HCT116 (cell line): ENCODE measurements around the gene AKR1E2. TPM values are rescaled to one million over a fixed set of nuclear protein-coding genes. Genes with fewer than 3 reads are reported as not detected.

Experiments
- ATAC-seq: fragments of 200-7000 bp; cut with Tn5 transposase; 2 replicates; pipeline ENCODE4 v1.9.1; 2020; ENCODE audit warnings: mild to moderate bottlenecking, moderate library complexity
- BruUV-seq: library from RNA; stranded (reverse); fragments of 400-500 nt; replicated peaks from 2 replicates; lab custom pipeline; 2021; lab: Mats Ljungman, UMichigan
- CTCF ChIA-PET: fragments of 300-600 bp; sonication (Branson Sonifier 250); formaldehyde crosslinking; loops from one replicate; lab custom pipeline; 2021; ENCODE audit warnings: antibody characterized with exemption; lab: Charles Lee
- POLR2A ChIA-PET: fragments of 300-600, 350-600 bp; sonication (Branson Sonifier 250); formaldehyde crosslinking; loops from one replicate; lab custom pipeline; 2021; ENCODE audit warnings: antibody characterized with exemption; lab: Charles Lee
- RAD21 ChIA-PET, 2 experiments: fragments of 300-600 bp; sonication (Branson Sonifier 250); formaldehyde crosslinking; loops; one replicate each; lab custom pipeline; 2023; ENCODE audit warnings: low total read pairs in 2 of 2; ENCODE audit not compliant: uncharacterized antibody in 2 of 2, unreplicated experiment in 2 of 2, low non-redundant PET in 1 of 2; lab: Charles Lee
- DNase-seq: peaks from one replicate; pipeline ENCODE4 v3.0.0-alpha.2; 2010; ENCODE audit warnings: low read depth, low spot score
- H2AFZ ChIP-seq: fragments of 200-600 bp; shearing (Covaris generic), sonication (generic); 2 replicates; pipeline ENCODE4 v1.6.1; 2017; ENCODE audit warnings: low read depth, mixed run types, mixed read lengths, antibody characterized with exemption, low read length; ENCODE audit not compliant: poor library complexity, severe bottlenecking
- H3K27ac ChIP-seq: 2 replicates; pipeline ENCODE4 v1.5.1; 2012; ENCODE audit warnings: low read depth, low read length
- H3K27me3 ChIP-seq: fragments of 200-600 bp; sonication (generic); 2 replicates; pipeline ENCODE4 v1.6.1; 2016; ENCODE audit warnings: mixed run types, low read length, mixed read lengths; ENCODE audit not compliant: insufficient read depth
- H3K36me3 ChIP-seq, 2 experiments: fragments of 200-500 bp in 1 of 2; fragments of 200-600 bp in 1 of 2; sonication (Bioruptor generic) in 1 of 2; sonication (generic) in 1 of 2; 2 replicates each; pipeline versions ENCODE4 v1.5.1 to v1.6.1; 2014 to 2016; ENCODE audit warnings: low read length in 2 of 2, inconsistent platforms in 1 of 2, mixed read lengths in 1 of 2, mixed run types in 1 of 2; ENCODE audit not compliant: insufficient read depth in 2 of 2, control insufficient read depth in 1 of 2
- H3K4me1 ChIP-seq, 2 experiments: fragments of 200-600 bp in 1 of 2; sonication (generic) in 1 of 2; 2 replicates each; pipeline versions ENCODE4 v1.5.1 to v1.6.1; 2012 to 2017; ENCODE audit warnings: low read length in 2 of 2, inconsistent platforms in 1 of 2, mild to moderate bottlenecking in 1 of 2, mixed read lengths in 1 of 2, mixed run types in 1 of 2, moderate library complexity in 1 of 2; ENCODE audit not compliant: insufficient read depth in 2 of 2, control insufficient read depth in 1 of 2
- H3K4me2 ChIP-seq: fragments of 200-600 bp; sonication (generic); 2 replicates; pipeline ENCODE4 v1.6.1; 2017; ENCODE audit warnings: mixed run types, low read length, mixed read lengths
- H3K4me3 ChIP-seq, 2 experiments: fragments of 200-600 bp in 1 of 2; sonication (generic) in 1 of 2; replicated peaks in 1 of 2; 2 replicates each; pipeline ENCODE4 v1.5.1; 2011 to 2016; ENCODE audit warnings: low read length in 2 of 2, control low read depth in 1 of 2, low read depth in 1 of 2, mild to moderate bottlenecking in 1 of 2, mixed read lengths in 1 of 2, mixed run types in 1 of 2
- H3K79me2 ChIP-seq: fragments of 200-600 bp; sonication (generic); 2 replicates; pipeline ENCODE4 v1.6.1; 2017; ENCODE audit warnings: mild to moderate bottlenecking, mixed run types, low read length, moderate library complexity, mixed read lengths; ENCODE audit not compliant: insufficient read depth
- H3K9ac ChIP-seq: fragments of 200-600 bp; sonication (generic); 2 replicates; pipeline ENCODE4 v1.6.1; 2016; ENCODE audit warnings: low read length, mixed read lengths
- H3K9me2 ChIP-seq: fragments of 200-600 bp; sonication (generic), shearing (Covaris generic); 2 replicates; pipeline ENCODE4 v1.6.1; 2017; ENCODE audit warnings: mixed run types, mild to moderate bottlenecking, moderate library complexity; ENCODE audit not compliant: insufficient read depth
- H3K9me3 ChIP-seq, 2 experiments: fragments of 200-500 bp in 1 of 2; fragments of 200-600 bp in 1 of 2; sonication (Bioruptor generic) in 1 of 2; sonication (generic) in 1 of 2; 2 replicates each; pipeline ENCODE4 v1.6.1; 2014 to 2017; ENCODE audit warnings: low read length in 2 of 2, mixed read lengths in 2 of 2, inconsistent platforms in 1 of 2, low read depth in 1 of 2, mild to moderate bottlenecking in 1 of 2, mixed run types in 1 of 2, moderate library complexity in 1 of 2; ENCODE audit not compliant: control insufficient read depth in 1 of 2, insufficient read depth in 1 of 2
- H4K20me1 ChIP-seq: fragments of 200-600 bp; sonication (generic), shearing (Covaris generic); 2 replicates; pipeline ENCODE4 v1.6.1; 2017; ENCODE audit warnings: mixed run types, mild to moderate bottlenecking, moderate library complexity; ENCODE audit not compliant: insufficient read depth
- CBX3 ChIP-seq: IDR thresholded peaks from 2 replicates; pipeline ENCODE4 v1.6.1; 2012; ENCODE audit warnings: low read depth
- CEBPB ChIP-seq: IDR thresholded peaks from 2 replicates; pipeline ENCODE4 v1.6.1; 2012; ENCODE audit warnings: low read depth
- EGR1 ChIP-seq: IDR thresholded peaks from 2 replicates; pipeline ENCODE4 v1.6.1; 2012; ENCODE audit warnings: low read depth
- ELF1 ChIP-seq: IDR thresholded peaks from 2 replicates; pipeline ENCODE4 v1.6.1; 2012; ENCODE audit warnings: low read depth, borderline replicate concordance
- EZH2phosphoT487 ChIP-seq: fragments of 200-600 bp; IDR thresholded peaks from 2 replicates; pipeline ENCODE4 v1.6.1; 2018; ENCODE audit warnings: antibody characterized with exemption, borderline replicate concordance
- JUND ChIP-seq: IDR thresholded peaks from 2 replicates; pipeline ENCODE4 v1.6.1; 2012
- POLR2A ChIP-seq: IDR thresholded peaks from 2 replicates; pipeline ENCODE4 v1.7.0; 2011; ENCODE audit warnings: borderline replicate concordance; ENCODE audit not compliant: insufficient read depth, insufficient read length; ENCODE audit errors: extremely low read depth
- POLR2AphosphoS5 ChIP-seq: IDR thresholded peaks from 2 replicates; pipeline ENCODE4 v1.6.1; 2011; ENCODE audit warnings: mild to moderate bottlenecking, low read depth, low read length, moderate library complexity
- RAD21 ChIP-seq: IDR thresholded peaks from 2 replicates; pipeline ENCODE4 v1.6.1; 2012; ENCODE audit warnings: low read depth, mild to moderate bottlenecking
- SP1 ChIP-seq: IDR thresholded peaks from 2 replicates; pipeline ENCODE4 v1.6.1; 2012; ENCODE audit warnings: low read depth
- SRF ChIP-seq: IDR thresholded peaks from 2 replicates; pipeline ENCODE4 v1.6.1; 2012; ENCODE audit warnings: low read depth
- TCF7L2 ChIP-seq: IDR thresholded peaks from 2 replicates; pipeline ENCODE4 v1.7.0; 2011; ENCODE audit warnings: borderline replicate concordance, inconsistent platforms; ENCODE audit not compliant: insufficient read depth, insufficient read length; ENCODE audit errors: extremely low read depth
- YY1 ChIP-seq: IDR thresholded peaks from 2 replicates; pipeline ENCODE4 v1.6.1; 2011; ENCODE audit warnings: low read length, low read depth, moderate library complexity, mild to moderate bottlenecking; ENCODE audit not compliant: insufficient replicate concordance; ENCODE audit errors: extremely low read depth
- ZFX ChIP-seq: fragments of 450-650 bp; IDR thresholded peaks from 2 replicates; pipeline ENCODE4 v1.6.1; 2017
- ZNF274 ChIP-seq: fragments of 200-500 bp; sonication (Bioruptor generic); IDR thresholded peaks from 2 replicates; pipeline ENCODE4 v1.6.1; 2014; ENCODE audit warnings: mild to moderate bottlenecking, low read depth, low read length, inconsistent platforms
- intact Hi-C: fragments of 100-400 bp; cut with micrococcal nuclease; formaldehyde crosslinking; loops from 2 replicates; pipeline ENCODE4 v1.10.0; 2022
- total RNA-seq: library from RNA; stranded (reverse); gene quantifications from one replicate; pipeline ENCODE4 v1.2.1, GENCODE V29; 2021; ENCODE audit not compliant: unreplicated experiment
- TF ChIP-seq, protein P1 (sequence below): IDR thresholded peaks from 2 replicates; pipeline ENCODE4 v1.6.1; 2012
- TF ChIP-seq, protein P2 (sequence below): IDR thresholded peaks from 2 replicates; pipeline ENCODE4 v1.6.1; 2012
- TF ChIP-seq, protein P3 (sequence below): IDR thresholded peaks from 2 replicates; pipeline ENCODE4 v1.6.1; 2011; ENCODE audit warnings: mild to moderate bottlenecking, low read length, moderate library complexity; ENCODE audit not compliant: insufficient replicate concordance; ENCODE audit errors: extremely low read depth

The AKR1E2 gene
- total RNA-seq, 1 experiment from 2014 or later, result 5.0 TPM

DNA sequence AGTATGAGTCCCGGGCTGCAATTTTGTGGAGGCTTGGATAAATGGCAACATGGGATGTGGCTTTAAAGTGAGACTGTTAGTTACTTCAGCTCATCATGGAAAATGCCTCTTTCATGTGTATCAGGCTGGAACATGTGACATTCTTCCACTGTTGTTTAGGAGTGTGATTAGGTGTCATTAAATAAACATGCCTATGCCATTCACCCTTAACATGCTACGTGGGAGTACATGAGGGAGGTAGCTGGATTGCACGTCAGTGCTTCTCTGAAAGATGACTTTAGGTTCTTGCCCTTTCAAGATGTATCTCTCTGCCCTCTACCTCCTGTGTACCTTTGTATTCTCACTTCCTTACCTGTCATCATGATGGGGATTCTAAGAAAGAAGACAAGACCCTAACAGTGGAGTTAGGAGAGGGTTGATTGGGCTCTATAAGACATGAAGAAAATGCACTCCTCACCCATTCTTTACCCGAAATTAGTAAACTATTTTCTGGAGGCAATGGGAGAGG, 8.9 kb downstream of the AKR1E2 start:
- Histone ChIP-seq H3K4me2 (no peak overlapping the region), H3K4me3 (no peak overlapping the region), H3K27me3 (no peaks in the 10 kb centered on the region), H3K9me3 (no peaks in the 10 kb centered on the region), H3K79me2 (no peaks in the 10 kb centered on the region), H2AFZ (no peak overlapping the region), H3K36me3 (no peaks in the 10 kb centered on the region), H3K9ac (no peak overlapping the region), H3K27ac (no peak overlapping the region), H4K20me1 (no peaks in the 10 kb centered on the region), H3K9me2 (no peaks in the 10 kb centered on the region), H3K4me1 (no peaks in the 10 kb centered on the region)
- intact Hi-C loops, result no loop called here
- CTCF ChIA-PET, result no interaction called here
- no peak for TF ChIP-seq POLR2A
- no peak for TF ChIP-seq CEBPB
- no peak for TF ChIP-seq ZNF274
- TF ChIP-seq POLR2AphosphoS5, result no peak
- no peak for TF ChIP-seq RAD21
- no peak for TF ChIP-seq CBX3
- TF ChIP-seq JUND, result no peak
- TF ChIP-seq SRF, result no peak
- POLR2A ChIA-PET, result interaction anchor here (1.2 kb wide), 1 partner anchor 8 kb away, joined by 4 read pairs; the partner anchor contains the start of gene AKR1E2
- BruUV-seq, result no TSS peak
- no peak for DNase-seq
- ATAC-seq, result no peak
- RAD21 ChIA-PET, result no interaction called here

DNA sequence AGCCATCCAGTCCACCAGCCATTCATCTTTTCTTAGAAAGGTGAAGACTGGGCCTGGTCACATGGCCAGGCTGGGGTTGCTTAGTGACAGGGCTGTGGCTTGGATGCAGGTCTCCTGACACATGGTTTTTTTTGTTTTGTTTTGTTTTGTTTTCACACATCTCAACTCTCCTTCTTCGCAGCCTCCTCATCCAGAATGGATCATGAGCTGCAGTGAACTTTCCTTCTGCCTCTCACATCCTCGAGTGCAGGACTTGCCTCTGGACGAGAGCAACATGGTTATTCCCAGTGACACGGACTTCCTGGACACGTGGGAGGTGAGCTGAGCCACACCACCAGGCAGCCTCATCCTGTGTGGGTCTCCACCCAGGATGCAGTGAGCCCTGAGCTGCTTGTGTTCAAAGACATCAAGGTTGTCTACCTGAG, 9.5 kb downstream of the AKR1E2 start:
- TF ChIP-seq EZH2phosphoT487 (no peak), EGR1 (no peak), CBX3 (no peak), RAD21 (no peak), SP1 (no peak), TCF7L2 (no peak), YY1 (no peak), CEBPB (no peak), SRF (no peak), ELF1 (no peak), ZFX (no peak)
- TF ChIP-seq, protein P1, sequence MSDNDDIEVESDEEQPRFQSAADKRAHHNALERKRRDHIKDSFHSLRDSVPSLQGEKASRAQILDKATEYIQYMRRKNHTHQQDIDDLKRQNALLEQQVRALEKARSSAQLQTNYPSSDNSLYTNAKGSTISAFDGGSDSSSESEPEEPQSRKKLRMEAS, result no peak
- TF ChIP-seq, protein P2, sequence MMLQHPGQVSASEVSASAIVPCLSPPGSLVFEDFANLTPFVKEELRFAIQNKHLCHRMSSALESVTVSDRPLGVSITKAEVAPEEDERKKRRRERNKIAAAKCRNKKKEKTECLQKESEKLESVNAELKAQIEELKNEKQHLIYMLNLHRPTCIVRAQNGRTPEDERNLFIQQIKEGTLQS, result no peak
- TF ChIP-seq, protein P3, sequence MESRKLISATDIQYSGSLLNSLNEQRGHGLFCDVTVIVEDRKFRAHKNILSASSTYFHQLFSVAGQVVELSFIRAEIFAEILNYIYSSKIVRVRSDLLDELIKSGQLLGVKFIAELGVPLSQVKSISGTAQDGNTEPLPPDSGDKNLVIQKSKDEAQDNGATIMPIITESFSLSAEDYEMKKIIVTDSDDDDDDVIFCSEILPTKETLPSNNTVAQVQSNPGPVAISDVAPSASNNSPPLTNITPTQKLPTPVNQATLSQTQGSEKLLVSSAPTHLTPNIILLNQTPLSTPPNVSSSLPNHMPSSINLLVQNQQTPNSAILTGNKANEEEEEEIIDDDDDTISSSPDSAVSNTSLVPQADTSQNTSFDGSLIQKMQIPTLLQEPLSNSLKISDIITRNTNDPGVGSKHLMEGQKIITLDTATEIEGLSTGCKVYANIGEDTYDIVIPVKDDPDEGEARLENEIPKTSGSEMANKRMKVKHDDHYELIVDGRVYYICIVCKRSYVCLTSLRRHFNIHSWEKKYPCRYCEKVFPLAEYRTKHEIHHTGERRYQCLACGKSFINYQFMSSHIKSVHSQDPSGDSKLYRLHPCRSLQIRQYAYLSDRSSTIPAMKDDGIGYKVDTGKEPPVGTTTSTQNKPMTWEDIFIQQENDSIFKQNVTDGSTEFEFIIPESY, result no peak
- ATAC-seq, result no peak
- Histone ChIP-seq H3K27me3 (no peaks in the 10 kb centered on the region), H4K20me1 (no peaks in the 10 kb centered on the region), H3K9me3 (no peaks in the 10 kb centered on the region), H3K79me2 (no peaks in the 10 kb centered on the region), H3K4me2 (no peak overlapping the region), H3K9me2 (no peaks in the 10 kb centered on the region), H3K27ac (no peak overlapping the region), H2AFZ (no peak overlapping the region), H3K4me3 (no peak overlapping the region), H3K9ac (no peak overlapping the region), H3K4me1 (no peaks in the 10 kb centered on the region), H3K36me3 (no peaks in the 10 kb centered on the region)
- RAD21 ChIA-PET, result no interaction called here
- DNase-seq, result no peak
- POLR2A ChIA-PET, result interaction anchor here (1.2 kb wide), 1 partner anchor 9 kb away, joined by 4 read pairs; the partner anchor contains the start of gene AKR1E2
- CTCF ChIA-PET, result no interaction called here
- intact Hi-C loops, result no loop called here
- no TSS peak for BruUV-seq
